Stimulated activated CD4-positive, alpha-beta T cell treated with anti-CD3 and anti-CD28 coated beads, Interleukin-12 subunit alpha, Interleukin-12 subunit beta, amount 100 ng/mL, for 4 hours (primary cell): ENCODE measurements around the gene MS4A6E.
"Not testable (repeated sequence)": the region's sequence is repeated elsewhere in the genome, so short reads cannot be mapped to it uniquely, and the experiment has no call there.

Source experiments
- DNase-seq: peaks from one replicate; pipeline ENCODE4 v3.0.0-alpha.2; 2020

MS4A6E gene

GRCh38 chr11:60326955-60327354, at the start of gene MS4A6E:
MS4A6E (plus strand) TSS chr11:60327255; CDS start chr11:60334896, 7,641 bp downstream.
- DNase-seq = no peak

GRCh38 chr11:60280412-60280811, 46.6 kb upstream of the MS4A6E start, which contains the start of gene MS4A4A:
MS4A4A (plus strand) TSS chr11:60280666; CDS start chr11:60280676, 10 bp downstream.
- no peak for DNase-seq

- no peak for DNase-seq
Observed at GRCh38 chr11:60281485-60281884, 45.6 kb upstream of the MS4A6E start.

GRCh38 chr11:60282286-60282685, 44.8 kb upstream of the MS4A6E start:
- DNase-seq = no peak

GRCh38 chr11:60285411-60286126, 41.5 kb upstream of the MS4A6E start:
- not testable (repeated sequence) for DNase-seq

- DNase-seq = no peak
Observed at GRCh38 chr11:60288531-60288930, 38.5 kb upstream of the MS4A6E start.

- DNase-seq = no peak
Observed at GRCh38 chr11:60292145-60292544, 34.9 kb upstream of the MS4A6E start.

GRCh38 chr11:60301178-60301577, 25.9 kb upstream of the MS4A6E start:
- DNase-seq = no peak

GRCh38 chr11:60301884-60302283, 25.2 kb upstream of the MS4A6E start:
- DNase-seq = not testable (repeated sequence)

GRCh38 chr11:60303661-60304060, 23.4 kb upstream of the MS4A6E start:
- DNase-seq = no peak

GRCh38 chr11:60305906-60306619, 21.0 kb upstream of the MS4A6E start:
- no peak for DNase-seq

- no peak for DNase-seq
Observed at GRCh38 chr11:60307507-60308195, 19.4 kb upstream of the MS4A6E start.

- no peak for DNase-seq
Observed at GRCh38 chr11:60310407-60310998, 16.6 kb upstream of the MS4A6E start.

- no peak for DNase-seq
Observed at GRCh38 chr11:60314635-60315321, 12.3 kb upstream of the MS4A6E start.

GRCh38 chr11:60315871-60316270, 11.2 kb upstream of the MS4A6E start:
- no peak for DNase-seq

GRCh38 chr11:60316317-60316716, 10.7 kb upstream of the MS4A6E start:
- no peak for DNase-seq

- DNase-seq = no peak
Observed at GRCh38 chr11:60318726-60319125, 8.3 kb upstream of the MS4A6E start.

- no peak for DNase-seq
Observed at GRCh38 chr11:60321051-60321450, 6.0 kb upstream of the MS4A6E start.

- no peak for DNase-seq
Observed at GRCh38 chr11:60328460-60328859, 1.4 kb downstream of the MS4A6E start.

GRCh38 chr11:60332846-60333245, 5.8 kb downstream of the MS4A6E start:
- no peak for DNase-seq

GRCh38 chr11:60334005-60334620, 7.1 kb downstream of the MS4A6E start:
- peak; percentile 55 for DNase-seq

- DNase-seq = no peak
Observed at GRCh38 chr11:60336767-60337391, 9.8 kb downstream of the MS4A6E start.
